Suprapubic skin (tissue), 4 donors: ENCODE measurements around the gene CLP1.

Experiments
- EP300 ChIP-seq: sonication (generic); formaldehyde crosslinking; IDR thresholded peaks from one replicate; pipeline ENCODE4 v1.6.1; 2017; ENCODE audit warnings: antibody characterized with exemption
- POLR2A ChIP-seq, 2 donors: fragments of 450-650 bp; IDR thresholded peaks; one replicate each; pipeline ENCODE4 v1.6.1; 2017; ENCODE audit warnings: antibody characterized with exemption in 2 of 2, mild to moderate bottlenecking in 2 of 2, moderate library complexity in 2 of 2
- POLR2AphosphoS5 ChIP-seq, 3 donors: sonication (generic); formaldehyde crosslinking; IDR thresholded peaks; one replicate each; pipeline ENCODE4 v1.6.1; 2017; ENCODE audit warnings: antibody characterized with exemption in 3 of 3
- TF ChIP-seq, protein P1 (sequence below), 2 donors: fragments of 200-600 bp in 1 of 2; fragments of 450-650 bp in 1 of 2; sonication (generic) in 1 of 2; IDR thresholded peaks; one replicate each; pipeline ENCODE4 v1.5.1; 2016 to 2019; ENCODE audit warnings: antibody characterized with exemption in 2 of 2, mild to moderate bottlenecking in 1 of 2, moderate library complexity in 1 of 2

DNA sequence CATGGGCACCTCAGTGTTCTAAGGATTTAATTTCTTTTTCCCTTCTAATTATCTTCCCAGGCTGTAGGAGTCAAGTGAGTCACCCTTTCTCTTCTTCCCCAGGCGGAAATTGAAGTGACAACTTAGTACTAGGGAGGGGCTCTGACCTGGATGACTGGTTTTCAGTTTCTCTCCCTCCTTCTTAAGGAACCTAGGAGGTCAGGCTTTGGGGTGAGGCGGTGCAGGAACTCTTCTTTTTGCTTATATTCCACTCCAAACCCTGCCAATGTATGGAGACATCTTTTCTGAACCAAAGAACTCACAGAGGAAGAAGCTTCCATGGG, 23.0 kb downstream of the CLP1 start:
- TF ChIP-seq, protein P1, sequence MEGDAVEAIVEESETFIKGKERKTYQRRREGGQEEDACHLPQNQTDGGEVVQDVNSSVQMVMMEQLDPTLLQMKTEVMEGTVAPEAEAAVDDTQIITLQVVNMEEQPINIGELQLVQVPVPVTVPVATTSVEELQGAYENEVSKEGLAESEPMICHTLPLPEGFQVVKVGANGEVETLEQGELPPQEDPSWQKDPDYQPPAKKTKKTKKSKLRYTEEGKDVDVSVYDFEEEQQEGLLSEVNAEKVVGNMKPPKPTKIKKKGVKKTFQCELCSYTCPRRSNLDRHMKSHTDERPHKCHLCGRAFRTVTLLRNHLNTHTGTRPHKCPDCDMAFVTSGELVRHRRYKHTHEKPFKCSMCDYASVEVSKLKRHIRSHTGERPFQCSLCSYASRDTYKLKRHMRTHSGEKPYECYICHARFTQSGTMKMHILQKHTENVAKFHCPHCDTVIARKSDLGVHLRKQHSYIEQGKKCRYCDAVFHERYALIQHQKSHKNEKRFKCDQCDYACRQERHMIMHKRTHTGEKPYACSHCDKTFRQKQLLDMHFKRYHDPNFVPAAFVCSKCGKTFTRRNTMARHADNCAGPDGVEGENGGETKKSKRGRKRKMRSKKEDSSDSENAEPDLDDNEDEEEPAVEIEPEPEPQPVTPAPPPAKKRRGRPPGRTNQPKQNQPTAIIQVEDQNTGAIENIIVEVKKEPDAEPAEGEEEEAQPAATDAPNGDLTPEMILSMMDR (IDR thresholded peaks at IDR 0.05) = no peak
- TF ChIP-seq POLR2AphosphoS5 (IDR thresholded peaks at IDR 0.05) = no peak
- no peak for TF ChIP-seq EP300
- TF ChIP-seq POLR2A (IDR thresholded peaks at IDR 0.05) = no peak
